ENCODE results near the gene S1PR3. TPM values are rescaled to one million over a fixed set of nuclear protein-coding genes. Genes with fewer than 3 reads are reported as not detected.

The S1PR3 gene
- total and polyA plus RNA-seq, 9 of the 15 experiments (the other 6 are each of a cell fraction or from before 2014, with no cell fraction given) = 0.03 to 2.0 (median 0.29) TPM

GRCh38 chr9:88953381-88954029 is 37.8 kb upstream of the S1PR3 start:
- no peak overlapping the region for H3K9ac ChIP-seq (ENCODE audit: insufficient read depth in 1 of 2, low read depth in 2 of 2, low read length in 2 of 2)
- H3K27me3 ChIP-seq (ENCODE audit: control insufficient read depth in 2 of 2, insufficient read depth in 2 of 2, low read length in 2 of 2) = peaks cover 0 to 6% of the 10 kb centered on the region in 2 experiments; a peak in 1 of 5 replicates
- 23% methylated on average over 5 of the region's 6 CpGs for WGBS (ENCODE audit: insufficient coverage, low coverage, missing lambda C conversion rate)
- H3K4me3 ChIP-seq = no peak overlapping the region
- H3K4me2 ChIP-seq (ENCODE audit: insufficient read depth, low read length) = no peak overlapping the region
- H3K4me1 ChIP-seq (replicated peaks in 1 of 2; ENCODE audit: control insufficient read depth in 2 of 2, insufficient read depth in 2 of 2, low read length in 2 of 2) = peaks cover 6 to 22% of the 10 kb centered on the region in 2 experiments; a peak in 4 of 5 replicates
- CTCF ChIA-PET (ENCODE audit: low intra/inter-chr PET ratio) = no interaction called here
- H3K9me1 ChIP-seq (ENCODE audit: control insufficient read depth, insufficient read depth, low read length) = peaks cover 4% of the 10 kb centered on the region
- no TSS peak for BruUV-seq (replicated peaks)
- POLR2A ChIA-PET = interaction anchor here (0.5 kb wide), 1 partner anchor 178 kb away, joined by 4 read pairs; no protein-coding TSS in a partner anchor
- H3K79me2 ChIP-seq (ENCODE audit: control insufficient read depth, insufficient read depth, low read length) = no peaks in the 10 kb centered on the region
- no peak for FAIRE-seq
- H2AFZ ChIP-seq (ENCODE audit: low read depth, low read length) = no peak overlapping the region
- in situ Hi-C loops (cut with MboI) (no loop called here), intact Hi-C loops (cut with micrococcal nuclease) (no loop called here)
- no peak for DNase-seq (ENCODE audit: extremely low read depth in 1 of 4, low spot score in 3 of 4)
- no peaks in the 10 kb centered on the region for H3K9me3 ChIP-seq (replicated peaks; ENCODE audit: control insufficient read depth, insufficient read depth, low read depth, low read length)
- H4K20me1 ChIP-seq (replicated peaks; ENCODE audit: control insufficient read depth, insufficient read depth, low read length) = no peaks in the 10 kb centered on the region; the same call in 1 of the 2 replicates
- no peak for ATAC-seq
- TF ChIP-seq ATF4 (CRISPR knock-in tag; IDR thresholded peaks at IDR 0.05) (no peak), IFI16 (CRISPR knock-in tag; IDR thresholded peaks at IDR 0.05) (no peak), ZNF707 (CRISPR knock-in tag; conservative IDR thresholded peaks at IDR 0.05) (no peak), ZNF551 (CRISPR knock-in tag; IDR thresholded peaks at IDR 0.05) (no peak), ILK (tag; IDR thresholded peaks at IDR 0.05; ENCODE audit: borderline replicate concordance, low read depth) (no peak)
- H3K36me3 ChIP-seq (ENCODE audit: control insufficient read depth, insufficient read depth, low read length) = no peaks in the 10 kb centered on the region
- no peak overlapping the region for H3K27ac ChIP-seq (ENCODE audit: extremely low read depth, low read depth, low read length)
